ENCODE results near the gene UPF3A. TPM values are rescaled to one million over a fixed set of nuclear protein-coding genes. Genes with fewer than 3 reads are reported as not detected.

The UPF3A gene
- total and polyA plus RNA-seq, 8 donors = 20.4 to 186 (median 43.3) TPM

DNA sequence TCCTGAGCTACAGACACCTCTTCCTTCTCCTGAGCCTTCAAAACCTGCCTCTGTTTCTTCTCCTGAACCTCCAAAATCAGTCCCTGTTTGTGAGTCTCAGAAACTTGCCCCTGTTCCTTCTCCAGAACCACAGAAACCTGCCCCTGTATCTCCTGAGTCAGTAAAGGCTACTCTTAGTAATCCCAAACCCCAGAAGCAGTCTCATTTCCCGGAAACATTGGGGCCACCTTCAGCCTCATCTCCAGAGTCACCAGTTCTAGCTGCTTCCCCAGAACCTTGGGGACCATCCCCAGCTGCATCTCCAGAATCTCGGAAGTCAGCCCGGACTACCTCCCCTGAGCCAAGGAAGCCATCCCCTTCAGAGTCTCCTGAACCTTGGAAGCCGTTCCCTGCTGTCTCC lies 42.9 kb downstream of the UPF3A start:
- 91 to 99% (median 96%) methylated on average over 4 of the region's 4 CpGs for WGBS, 5 donors
- Histone ChIP-seq H3K27ac (no peak overlapping the region), H3K27me3 (no peaks in the 10 kb centered on the region), H3K4me1 (peaks cover 4 to 28% (median 14%) of the 10 kb centered on the region in 4 donors), H3K36me3 (peaks cover 35 to 75% (median 70%) of the 10 kb centered on the region in 4 donors), H3K4me3 (no peak overlapping the region), H3K9me3 (no peaks in the 10 kb centered on the region)
- TF ChIP-seq POLR2AphosphoS5 (IDR thresholded peaks at IDR 0.05) = no peak
- TF ChIP-seq POLR2A (IDR thresholded peaks at IDR 0.05) = no peak
- TF ChIP-seq EP300 (IDR thresholded peaks at IDR 0.05) = no peak
- TF ChIP-seq, protein P1, sequence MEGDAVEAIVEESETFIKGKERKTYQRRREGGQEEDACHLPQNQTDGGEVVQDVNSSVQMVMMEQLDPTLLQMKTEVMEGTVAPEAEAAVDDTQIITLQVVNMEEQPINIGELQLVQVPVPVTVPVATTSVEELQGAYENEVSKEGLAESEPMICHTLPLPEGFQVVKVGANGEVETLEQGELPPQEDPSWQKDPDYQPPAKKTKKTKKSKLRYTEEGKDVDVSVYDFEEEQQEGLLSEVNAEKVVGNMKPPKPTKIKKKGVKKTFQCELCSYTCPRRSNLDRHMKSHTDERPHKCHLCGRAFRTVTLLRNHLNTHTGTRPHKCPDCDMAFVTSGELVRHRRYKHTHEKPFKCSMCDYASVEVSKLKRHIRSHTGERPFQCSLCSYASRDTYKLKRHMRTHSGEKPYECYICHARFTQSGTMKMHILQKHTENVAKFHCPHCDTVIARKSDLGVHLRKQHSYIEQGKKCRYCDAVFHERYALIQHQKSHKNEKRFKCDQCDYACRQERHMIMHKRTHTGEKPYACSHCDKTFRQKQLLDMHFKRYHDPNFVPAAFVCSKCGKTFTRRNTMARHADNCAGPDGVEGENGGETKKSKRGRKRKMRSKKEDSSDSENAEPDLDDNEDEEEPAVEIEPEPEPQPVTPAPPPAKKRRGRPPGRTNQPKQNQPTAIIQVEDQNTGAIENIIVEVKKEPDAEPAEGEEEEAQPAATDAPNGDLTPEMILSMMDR (IDR thresholded peaks at IDR 0.05) = no peak
- intact Hi-C loops (cut with DNase I; ENCODE audit: low total_unique reads) = no loop called here
- DNase-seq = no peak

DNA sequence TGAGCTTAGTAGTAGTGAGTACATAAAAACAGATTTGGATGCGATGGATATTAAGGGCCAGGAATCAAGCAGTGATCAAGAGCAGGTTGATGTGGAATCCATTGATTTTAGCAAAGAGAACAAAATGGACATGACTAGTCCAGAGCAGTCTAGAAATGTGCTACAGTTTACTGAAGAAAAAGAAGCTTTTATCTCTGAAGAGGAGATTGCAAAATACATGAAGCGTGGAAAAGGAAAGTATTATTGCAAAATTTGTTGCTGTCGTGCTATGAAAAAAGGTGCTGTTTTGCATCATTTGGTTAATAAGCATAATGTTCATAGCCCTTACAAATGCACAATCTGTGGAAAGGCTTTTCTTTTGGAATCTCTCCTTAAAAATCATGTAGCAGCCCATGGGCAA lies 44.3 kb downstream of the UPF3A start:
- no peak for TF ChIP-seq POLR2AphosphoS5 (IDR thresholded peaks at IDR 0.05)
- TF ChIP-seq EP300 (IDR thresholded peaks at IDR 0.05) = no peak
- no peak for TF ChIP-seq POLR2A (IDR thresholded peaks at IDR 0.05)
- TF ChIP-seq, protein P1 (IDR thresholded peaks at IDR 0.05) = no peak
- DNase-seq = no peak
- WGBS, 5 donors = 84 to 94% (median 93%) methylated on average over 3 of the region's 3 CpGs
- intact Hi-C loops (cut with DNase I; ENCODE audit: low total_unique reads) = no loop called here
- H3K4me3 ChIP-seq = no peak overlapping the region
- H3K9me3 ChIP-seq = no peaks in the 10 kb centered on the region
- no peak overlapping the region for H3K27ac ChIP-seq
- peaks cover 4 to 16% (median 7%) of the 10 kb centered on the region in 4 donors for H3K4me1 ChIP-seq
- H3K27me3 ChIP-seq = no peaks in the 10 kb centered on the region
- peaks cover 35 to 69% (median 67%) of the 10 kb centered on the region in 4 donors for H3K36me3 ChIP-seq

DNA sequence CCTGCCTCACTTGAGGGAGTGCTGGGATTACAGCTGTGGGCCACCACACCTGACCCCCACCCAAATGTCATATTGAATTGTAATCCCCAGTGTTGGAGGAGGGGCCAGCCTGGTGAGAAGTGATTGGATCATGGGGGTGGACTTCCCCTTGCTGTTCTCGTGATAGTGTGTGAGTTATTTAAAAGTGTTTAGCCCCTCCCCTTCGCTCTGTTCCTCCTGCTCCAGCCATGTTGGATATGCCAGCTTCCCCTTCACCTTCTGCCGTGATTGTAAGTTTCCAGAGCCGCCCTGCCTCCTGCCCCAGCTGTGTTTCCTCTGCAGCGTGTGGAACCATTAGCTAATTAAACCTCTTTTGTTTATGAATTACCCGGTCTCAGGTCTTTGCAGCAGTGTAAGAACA lies 46.6 kb downstream of the UPF3A start:
- peaks cover 21 to 46% (median 45%) of the 10 kb centered on the region in 4 donors for H3K36me3 ChIP-seq
- no peak overlapping the region for H3K27ac ChIP-seq
- DNase-seq = no peak
- intact Hi-C loops (cut with DNase I; ENCODE audit: low total_unique reads) = no loop called here
- no peak overlapping the region for H3K4me3 ChIP-seq
- H3K9me3 ChIP-seq = no peaks in the 10 kb centered on the region
- TF ChIP-seq, protein P1 (IDR thresholded peaks at IDR 0.05) = no peak
- TF ChIP-seq POLR2A (IDR thresholded peaks at IDR 0.05) = no peak
- no peak for TF ChIP-seq POLR2AphosphoS5 (IDR thresholded peaks at IDR 0.05)
- peaks cover 4 to 16% (median 7%) of the 10 kb centered on the region in 4 donors for H3K4me1 ChIP-seq
- H3K27me3 ChIP-seq = no peaks in the 10 kb centered on the region
- 73 to 82% (median 76%) methylated on average over 6 of the region's 6 CpGs for WGBS, 5 donors

DNA sequence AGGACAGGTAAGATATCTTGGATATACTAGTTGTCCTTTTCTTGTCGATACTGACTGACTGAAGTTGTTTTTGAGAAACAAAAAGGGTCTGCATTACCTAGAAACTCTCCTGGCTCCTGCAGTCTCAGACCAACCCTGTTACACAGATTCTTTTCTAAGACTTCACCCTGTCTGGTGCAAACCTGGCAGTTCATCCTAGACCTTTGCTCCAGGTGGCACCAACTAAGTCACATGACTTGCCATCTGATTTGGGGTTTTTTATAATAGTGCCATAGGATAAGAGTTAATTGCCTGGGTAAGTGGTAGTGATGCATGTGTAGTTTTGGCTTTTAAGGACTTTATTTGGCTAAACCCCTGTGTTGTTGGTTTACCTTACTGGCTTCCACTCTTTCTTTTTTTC lies 47.2 kb downstream of the UPF3A start:
- no peak for DNase-seq
- Histone ChIP-seq H3K27ac (no peak overlapping the region), H3K4me3 (no peak overlapping the region), H3K36me3 (peaks cover 15 to 40% (median 40%) of the 10 kb centered on the region in 4 donors), H3K4me1 (peaks cover 4 to 16% (median 7%) of the 10 kb centered on the region in 4 donors), H3K27me3 (no peaks in the 10 kb centered on the region), H3K9me3 (no peaks in the 10 kb centered on the region)
- 87 to 100% (median 92%) methylated on average over 1 of the region's 1 CpG for WGBS, 5 donors
- TF ChIP-seq, protein P1 (IDR thresholded peaks at IDR 0.05) = no peak
- TF ChIP-seq EP300 (IDR thresholded peaks at IDR 0.05) = no peak
- no peak for TF ChIP-seq POLR2A (IDR thresholded peaks at IDR 0.05)
- TF ChIP-seq POLR2AphosphoS5 (IDR thresholded peaks at IDR 0.05) = no peak
- intact Hi-C loops (cut with DNase I; ENCODE audit: low total_unique reads) = no loop called here

All from stomach (tissue), 9 donors.